ENCODE results near the gene UBE2D2. TPM values are rescaled to one million over a fixed set of nuclear protein-coding genes. Genes with fewer than 3 reads are reported as not detected.
"Not testable (repeated sequence)": the region's sequence is repeated elsewhere in the genome, so short reads cannot be mapped to it uniquely, and the experiment has no call there.

UBE2D2 gene
- 150 and 167 TPM in 2 replicates for total RNA-seq (2014; rRNA removed; shearing (Covaris generic))

DNA sequence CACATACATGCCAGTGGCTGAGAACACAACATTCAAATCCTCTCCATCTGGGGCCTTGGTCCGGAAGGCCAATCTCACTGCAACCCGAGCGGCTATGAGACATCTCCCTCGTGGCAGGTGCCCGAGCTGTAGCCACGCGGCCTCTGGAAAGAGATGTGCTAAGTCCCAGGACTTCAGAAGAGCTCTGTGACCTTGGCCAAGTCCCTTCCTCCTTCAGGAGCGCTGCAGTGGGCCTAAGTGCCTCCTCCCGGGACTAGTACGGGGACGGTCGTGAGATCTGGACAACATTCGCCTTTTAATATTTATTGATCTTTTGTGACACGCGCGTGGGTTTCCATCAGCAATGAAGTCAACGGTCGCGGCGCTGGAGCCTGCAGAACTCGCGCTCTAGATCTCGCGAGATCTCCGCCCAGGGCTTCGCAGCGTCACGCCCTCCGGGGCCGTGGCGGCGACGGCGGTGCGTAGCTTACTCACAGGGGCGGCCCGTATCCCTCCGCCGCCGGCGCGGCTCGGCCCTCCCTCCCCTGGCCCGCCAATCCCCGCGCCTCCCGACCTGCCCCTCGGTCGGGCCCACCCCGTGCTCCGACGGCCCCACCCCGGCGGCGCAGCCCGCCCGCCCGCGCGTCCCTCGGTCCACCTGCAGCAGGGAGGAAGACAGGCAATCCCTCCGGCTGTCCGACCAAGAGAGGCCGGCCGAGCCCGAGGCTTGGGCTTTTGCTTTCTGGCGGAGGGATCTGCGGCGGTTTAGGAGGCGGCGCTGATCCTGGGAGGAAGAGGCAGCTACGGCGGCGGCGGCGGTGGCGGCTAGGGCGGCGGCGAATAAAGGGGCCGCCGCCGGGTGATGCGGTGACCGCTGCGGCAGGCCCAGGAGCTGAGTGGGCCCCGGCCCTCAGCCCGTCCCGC lies at the start of gene UBE2D2:
Gene UBE2D2, plus strand, starts transcription at position 588 of the 903 bp plus-strand sequence. CDS start 453 bp downstream, outside the sequence.
- Histone ChIP-seq H3K36me3 (replicated peaks; ENCODE audit: control insufficient read depth, insufficient read depth, low read length) (no peaks in the 10 kb centered on the region; the same call in 1 of the 2 replicates), H3K27me3 (ENCODE audit: control insufficient read depth, insufficient read depth, low read length) (no peaks in the 10 kb centered on the region), H3K4me3 (ENCODE audit: insufficient read depth, low read depth, low read length) (peak within 1 kb of the TSS; percentile 94)
- peak; percentile 99 for DNase-seq

DNA sequence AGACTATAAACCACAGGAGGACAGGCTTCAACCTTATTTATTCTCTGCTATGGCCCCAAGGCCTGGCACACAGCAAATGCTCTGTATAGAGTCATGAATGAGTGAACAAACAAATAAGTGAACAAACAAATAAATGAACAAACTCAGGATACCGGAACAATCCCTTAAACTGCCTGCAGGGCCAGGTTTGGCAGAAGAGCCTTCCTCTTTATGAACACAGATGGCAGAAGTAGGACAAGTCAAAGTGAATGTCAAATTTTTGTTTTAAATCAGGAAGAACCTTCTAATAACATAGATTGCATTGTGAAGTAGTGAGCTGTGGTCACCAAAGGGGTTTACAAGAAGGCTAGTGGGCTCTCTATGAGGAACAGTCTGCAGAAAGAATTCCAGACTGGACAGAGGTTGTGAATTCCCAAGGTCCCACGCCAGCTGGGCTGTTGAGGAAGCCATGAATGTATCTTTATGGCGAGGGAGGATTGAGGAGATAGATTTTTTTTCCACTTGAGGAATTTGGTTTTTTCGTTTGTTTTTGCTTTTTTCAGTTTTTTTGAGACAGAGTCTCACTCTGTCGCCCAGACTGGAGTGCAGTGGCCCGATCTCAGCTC lies 48.3 kb upstream of the UBE2D2 start:
- DNase-seq, result no peak
- Histone ChIP-seq H3K36me3 (replicated peaks; ENCODE audit: control insufficient read depth, insufficient read depth, low read length) (no peaks in the 10 kb centered on the region), H3K27me3 (ENCODE audit: control insufficient read depth, insufficient read depth, low read length) (no peaks in the 10 kb centered on the region), H3K4me3 (ENCODE audit: insufficient read depth, low read depth, low read length) (no peak overlapping the region)

DNA sequence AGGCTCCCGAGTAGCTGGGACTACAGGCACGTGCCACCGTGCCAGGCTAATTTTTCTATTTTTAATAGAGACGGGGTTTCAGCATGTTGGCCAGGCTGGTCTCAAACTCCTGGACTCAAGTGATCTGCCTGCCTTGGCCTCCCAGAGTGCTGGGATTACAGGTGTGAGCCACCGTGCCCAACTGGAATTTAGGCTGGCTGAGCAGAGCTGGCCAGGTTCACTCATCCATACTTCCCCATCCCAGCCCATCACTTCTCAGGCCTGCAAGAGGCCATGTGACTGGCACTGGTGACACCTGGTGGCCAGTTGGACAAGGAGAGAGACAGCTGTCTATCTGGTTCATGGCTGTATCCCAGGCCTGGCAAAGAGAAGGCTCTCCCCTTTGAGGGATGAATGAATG lies 47.7 kb upstream of the UBE2D2 start:
- not testable (repeated sequence) for H3K27me3 ChIP-seq (ENCODE audit: control insufficient read depth, insufficient read depth, low read length); H3K4me3 ChIP-seq (ENCODE audit: insufficient read depth, low read depth, low read length); H3K36me3 ChIP-seq (replicated peaks; ENCODE audit: control insufficient read depth, insufficient read depth, low read length)
- DNase-seq, result peak; percentile 68

DNA sequence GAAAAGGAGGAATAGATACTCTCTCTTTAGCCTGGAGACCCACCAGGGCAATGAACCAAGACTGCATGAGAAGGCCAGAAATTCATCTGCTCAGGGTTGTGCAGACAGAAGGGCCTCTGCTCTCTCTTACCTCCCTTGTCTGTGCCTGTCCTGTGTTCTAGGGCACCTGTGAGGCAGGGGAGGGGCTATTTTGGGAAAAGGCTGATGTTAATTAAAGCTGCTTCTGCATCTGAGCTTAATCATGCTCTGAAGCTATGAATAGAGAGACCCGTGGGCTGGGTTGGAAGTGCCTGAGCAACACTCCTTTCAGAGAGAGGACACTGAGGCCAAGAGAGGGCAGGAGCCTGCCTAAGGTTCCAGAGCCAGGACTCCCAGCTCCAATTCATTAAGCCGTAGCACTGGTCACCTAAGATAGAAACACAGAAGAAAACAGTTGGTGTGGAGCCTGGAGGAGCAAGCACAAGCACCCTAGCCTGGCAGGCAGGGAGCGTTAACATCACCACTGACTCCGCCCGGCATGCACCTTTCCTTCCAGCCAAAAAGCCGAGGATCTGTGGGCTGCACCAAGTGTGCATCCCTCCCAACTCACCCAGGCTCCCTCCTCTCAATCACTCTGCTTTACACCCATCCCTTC lies 47.2 kb upstream of the UBE2D2 start:
- no peak for DNase-seq
- no peak overlapping the region for H3K4me3 ChIP-seq (ENCODE audit: insufficient read depth, low read depth, low read length)
- no peaks in the 10 kb centered on the region for H3K36me3 ChIP-seq (replicated peaks; ENCODE audit: control insufficient read depth, insufficient read depth, low read length)
- no peaks in the 10 kb centered on the region for H3K27me3 ChIP-seq (ENCODE audit: control insufficient read depth, insufficient read depth, low read length)

DNA sequence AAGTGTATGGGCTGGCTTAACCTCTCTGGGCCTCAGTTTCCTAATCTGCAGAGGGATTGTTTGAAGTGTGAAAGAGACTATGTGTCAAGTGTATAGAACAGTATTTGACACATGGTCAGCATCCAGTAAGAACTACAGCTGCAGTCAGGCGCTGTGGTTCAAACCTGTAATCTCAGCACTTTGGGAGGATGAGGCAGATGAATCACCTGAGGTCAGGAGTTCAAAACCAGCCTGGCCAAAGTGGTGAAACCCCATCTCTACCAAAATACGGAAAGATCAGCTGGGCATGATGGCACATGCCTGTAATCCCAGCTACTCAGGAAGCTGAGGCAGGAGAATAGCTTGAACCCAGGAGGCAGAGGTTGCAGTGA lies 46.7 kb upstream of the UBE2D2 start:
- Histone ChIP-seq H3K4me3 (ENCODE audit: insufficient read depth, low read depth, low read length) (no peak overlapping the region), H3K36me3 (replicated peaks; ENCODE audit: control insufficient read depth, insufficient read depth, low read length) (no peaks in the 10 kb centered on the region), H3K27me3 (ENCODE audit: control insufficient read depth, insufficient read depth, low read length) (no peaks in the 10 kb centered on the region)
- no peak for DNase-seq

DNA sequence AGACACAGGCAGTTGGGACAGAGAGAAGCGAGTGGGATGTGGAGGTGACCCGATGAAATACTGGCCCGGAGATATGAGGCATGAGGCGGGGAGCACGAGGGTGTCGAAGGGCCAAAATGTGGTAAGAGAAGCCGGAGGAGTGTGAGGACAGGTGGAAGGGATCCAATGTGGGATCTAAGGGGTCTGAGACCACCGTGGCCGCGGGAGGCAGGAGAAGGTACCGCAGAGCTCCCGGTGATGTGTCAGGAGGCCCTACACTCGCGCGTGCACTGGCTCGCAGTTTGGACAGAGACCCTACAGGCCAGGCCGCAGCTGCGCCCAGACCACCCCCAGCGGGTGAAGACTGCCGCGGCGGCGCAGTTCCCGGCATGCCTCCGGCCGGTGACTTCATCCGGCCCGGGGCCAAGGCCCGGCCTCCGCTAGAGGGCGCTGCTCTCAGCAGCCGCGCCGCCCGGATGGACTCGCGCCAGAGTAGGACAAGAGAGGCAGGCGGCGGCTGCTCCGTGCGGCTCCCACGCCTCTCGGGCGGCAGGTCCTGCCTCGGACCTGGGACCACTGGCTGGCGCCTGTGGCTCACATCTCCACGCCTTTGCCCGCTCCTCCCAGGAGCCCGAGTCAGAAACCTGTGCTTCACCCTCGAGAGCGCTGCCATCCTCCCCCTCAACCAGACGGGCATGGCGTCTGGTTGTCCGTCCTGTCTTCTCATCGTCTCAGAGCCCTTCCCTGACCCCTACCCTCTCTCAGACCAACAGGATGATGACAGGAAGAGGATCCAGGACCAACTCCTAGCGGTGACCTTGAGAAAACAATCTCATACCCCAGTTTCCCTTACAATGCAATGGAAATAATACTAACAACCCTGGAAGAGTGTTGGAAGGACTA lies 43.2 kb upstream of the UBE2D2 start:
- Histone ChIP-seq H3K27me3 (ENCODE audit: control insufficient read depth, insufficient read depth, low read length) (no peaks in the 10 kb centered on the region), H3K36me3 (replicated peaks; ENCODE audit: control insufficient read depth, insufficient read depth, low read length) (no peaks in the 10 kb centered on the region), H3K4me3 (ENCODE audit: insufficient read depth, low read depth, low read length) (peak overlapping the region; percentile 44)
- DNase-seq, result peak; percentile 97

DNA sequence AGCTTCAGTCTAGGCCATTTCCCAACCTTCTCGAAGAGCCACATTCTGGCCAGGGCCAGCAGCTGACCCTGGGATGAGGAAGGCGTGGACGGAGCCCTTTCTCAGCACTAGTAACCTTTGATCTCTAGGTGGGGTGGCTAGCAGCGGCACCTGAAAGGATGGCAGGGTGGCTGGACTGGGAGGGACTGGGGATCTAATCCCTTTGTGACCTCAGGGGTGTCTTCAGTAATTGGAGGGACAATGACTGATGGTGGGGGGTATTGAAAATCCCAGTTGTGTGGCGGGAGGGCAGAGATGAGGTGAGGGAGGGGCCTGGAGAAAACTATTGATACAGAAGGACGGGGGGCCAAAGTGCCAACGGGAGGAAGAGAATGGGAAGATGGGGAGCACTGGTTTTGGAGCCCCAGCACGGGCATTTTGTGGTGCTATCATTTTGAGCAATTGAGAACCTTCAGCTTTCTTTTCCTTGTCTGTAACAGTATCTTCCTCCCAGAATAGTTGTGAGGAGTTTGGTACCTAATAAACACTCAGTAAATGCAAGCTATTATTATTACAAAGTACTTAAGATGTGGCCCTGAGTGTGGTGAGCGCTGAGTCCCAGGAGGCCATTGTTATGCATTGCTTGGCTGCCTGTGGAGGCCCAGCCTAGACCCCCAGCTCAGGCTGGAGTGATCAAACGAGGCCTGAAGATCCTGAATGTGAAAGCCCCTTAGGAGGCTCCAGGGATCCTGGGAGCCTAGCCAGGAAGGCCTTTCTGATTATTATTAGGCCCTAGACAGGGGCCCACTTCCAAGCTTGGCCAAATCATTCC lies 37.3 kb upstream of the UBE2D2 start:
- H3K4me3 ChIP-seq (ENCODE audit: insufficient read depth, low read depth, low read length), result no peak overlapping the region
- DNase-seq, result peak; percentile 82
- no peaks in the 10 kb centered on the region for H3K27me3 ChIP-seq (ENCODE audit: control insufficient read depth, insufficient read depth, low read length)
- no peaks in the 10 kb centered on the region for H3K36me3 ChIP-seq (replicated peaks; ENCODE audit: control insufficient read depth, insufficient read depth, low read length)

DNA sequence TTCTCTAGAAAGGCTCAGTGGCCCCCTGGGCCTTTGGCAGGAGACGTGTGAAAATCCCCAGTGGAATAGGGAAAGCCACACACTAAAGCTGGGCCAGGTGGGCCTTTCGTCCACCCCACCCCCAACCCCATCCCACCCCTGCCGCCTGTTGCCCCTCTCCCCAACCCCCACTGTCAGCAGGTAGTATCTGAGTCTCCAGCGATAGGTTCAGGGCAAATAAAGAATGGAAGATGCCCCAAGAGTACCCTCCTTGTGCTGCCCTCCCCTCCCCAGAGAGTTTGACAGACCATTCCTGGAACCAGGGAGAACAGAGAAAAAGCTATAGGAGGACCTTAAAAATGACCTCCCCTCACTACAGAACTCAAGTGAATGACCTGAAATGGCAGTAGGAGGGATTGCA lies 36.7 kb upstream of the UBE2D2 start:
- Histone ChIP-seq H3K4me3 (ENCODE audit: insufficient read depth, low read depth, low read length) (no peak overlapping the region), H3K27me3 (ENCODE audit: control insufficient read depth, insufficient read depth, low read length) (no peaks in the 10 kb centered on the region), H3K36me3 (replicated peaks; ENCODE audit: control insufficient read depth, insufficient read depth, low read length) (no peaks in the 10 kb centered on the region)
- DNase-seq, result peak; percentile 63

DNA sequence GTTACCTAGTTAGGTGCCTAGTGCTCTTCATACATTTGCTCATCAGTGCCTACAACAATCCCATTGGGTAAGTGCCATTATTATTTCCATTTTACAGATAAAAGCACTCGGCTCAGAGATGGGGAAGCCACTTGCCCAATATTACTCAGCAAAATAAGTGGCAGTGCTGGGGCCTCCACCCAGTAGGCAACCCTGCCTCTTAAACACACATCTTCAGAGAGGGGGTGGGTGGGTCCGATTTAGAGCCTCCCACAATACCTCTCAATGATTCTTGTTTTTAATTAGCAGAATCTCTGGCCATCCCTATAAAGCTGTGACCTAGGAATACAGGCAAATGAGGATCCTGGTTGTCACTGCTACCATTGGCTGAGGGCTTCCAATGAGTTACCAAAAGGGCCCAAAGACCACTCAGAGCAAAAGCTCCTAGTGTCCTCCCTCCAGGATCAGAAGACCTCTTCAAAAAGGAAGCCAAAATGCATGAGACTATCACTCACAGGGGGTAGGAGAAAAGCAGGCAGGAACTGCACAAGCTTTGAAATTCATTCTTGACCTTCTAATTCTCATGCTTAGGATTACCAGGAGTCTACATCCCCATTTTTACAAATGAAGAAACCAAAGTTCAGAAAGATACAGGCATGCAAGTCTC lies 36.1 kb upstream of the UBE2D2 start:
- no peaks in the 10 kb centered on the region for H3K27me3 ChIP-seq (ENCODE audit: control insufficient read depth, insufficient read depth, low read length)
- no peak overlapping the region for H3K4me3 ChIP-seq (ENCODE audit: insufficient read depth, low read depth, low read length)
- peak; percentile 27 for DNase-seq
- H3K36me3 ChIP-seq (replicated peaks; ENCODE audit: control insufficient read depth, insufficient read depth, low read length), result no peaks in the 10 kb centered on the region

DNA sequence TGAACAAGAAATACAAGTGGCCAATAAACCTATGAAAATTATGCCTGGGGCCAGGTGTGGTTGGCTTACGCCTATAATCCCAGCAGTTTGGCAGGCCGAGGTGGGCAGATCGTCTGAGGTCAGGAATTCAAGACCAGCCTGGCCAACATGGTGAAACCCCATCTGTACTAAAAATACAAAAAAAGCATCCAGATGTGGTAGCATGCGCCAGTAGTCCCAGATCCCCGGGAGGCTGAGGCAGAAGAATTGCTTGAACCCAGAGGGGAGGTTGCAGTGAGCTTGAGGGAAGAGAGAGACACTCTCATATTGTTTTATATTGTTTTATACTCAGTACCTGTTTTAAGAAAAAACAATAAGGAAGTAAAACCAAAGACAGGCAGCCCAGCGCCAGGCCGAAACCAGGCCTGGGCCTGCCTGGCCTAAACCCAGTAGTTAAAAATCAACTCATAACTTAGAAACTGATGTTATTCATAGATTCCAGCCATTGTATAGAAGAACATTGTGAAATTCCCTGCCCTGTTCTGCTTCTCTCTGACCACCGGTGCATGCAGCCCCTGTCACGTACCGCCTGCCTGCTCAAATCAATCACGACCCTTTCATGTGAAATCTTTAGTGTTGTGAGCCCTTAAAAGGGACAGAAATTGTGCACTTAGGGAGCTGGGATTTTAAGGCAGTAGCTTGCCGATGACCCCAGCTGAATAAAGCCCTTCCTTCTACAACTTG lies 35.4 kb upstream of the UBE2D2 start:
- H3K36me3 ChIP-seq (replicated peaks; ENCODE audit: control insufficient read depth, insufficient read depth, low read length); H3K4me3 ChIP-seq (ENCODE audit: insufficient read depth, low read depth, low read length); H3K27me3 ChIP-seq (ENCODE audit: control insufficient read depth, insufficient read depth, low read length); DNase-seq: not testable (repeated sequence)

DNA sequence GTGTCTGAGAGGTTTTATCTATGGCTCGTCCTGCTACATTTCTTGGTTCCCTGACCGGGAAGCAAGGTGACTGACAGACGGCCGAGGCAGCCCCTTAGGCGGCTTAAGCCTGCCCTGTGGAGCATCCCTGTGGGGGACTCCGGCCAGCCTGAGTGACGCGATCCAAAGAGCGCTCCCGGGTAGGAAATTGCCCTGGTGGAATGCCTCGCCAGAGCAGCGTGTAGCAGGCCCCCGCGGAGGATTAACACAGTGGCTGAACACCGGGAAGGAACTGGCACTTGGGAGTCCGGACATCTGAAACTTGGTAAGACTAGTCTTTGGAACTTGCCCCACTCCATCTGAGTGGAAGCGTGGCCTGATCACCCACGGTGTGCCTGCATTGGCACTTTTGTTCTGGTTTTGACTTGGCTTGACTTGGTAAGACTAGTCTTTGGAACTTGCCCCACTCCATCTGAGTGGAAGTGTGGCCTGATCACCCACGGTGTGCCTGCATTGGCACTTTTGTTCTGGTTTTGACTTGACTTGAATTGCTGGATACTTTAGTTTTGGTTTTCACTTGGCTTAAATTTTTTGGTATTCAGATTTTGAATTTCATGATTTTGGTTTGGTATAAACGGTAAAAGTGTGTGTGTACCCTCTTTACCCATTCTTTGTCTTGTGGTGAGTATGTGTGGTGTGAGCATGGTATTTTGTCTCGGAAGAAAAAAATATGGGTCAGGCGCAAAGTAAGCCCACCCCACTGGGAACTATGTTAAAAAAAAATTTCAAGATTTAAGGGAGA lies 34.6 kb upstream of the UBE2D2 start:
- H3K4me3 ChIP-seq (ENCODE audit: insufficient read depth, low read depth, low read length); DNase-seq: not testable (repeated sequence)

DNA sequence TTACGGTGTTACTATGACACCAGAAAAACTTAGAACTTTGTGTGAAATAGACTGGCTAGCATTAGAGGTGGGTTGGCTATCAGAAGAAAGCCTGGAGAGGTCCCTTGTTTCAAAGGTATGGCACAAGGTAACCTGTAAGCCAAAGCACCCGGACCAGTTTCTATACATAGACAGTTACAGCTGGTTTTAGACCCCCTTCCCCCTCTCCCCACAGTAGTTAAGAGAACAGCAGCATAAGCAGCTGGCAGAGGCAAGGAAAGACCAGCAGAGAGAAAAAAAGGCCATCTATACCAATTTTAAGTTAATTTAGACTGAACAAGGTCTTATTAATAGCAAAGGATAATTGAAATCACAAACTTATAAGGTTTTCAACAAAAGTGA lies 34.1 kb upstream of the UBE2D2 start:
- DNase-seq; H3K4me3 ChIP-seq (ENCODE audit: insufficient read depth, low read depth, low read length); H3K27me3 ChIP-seq (ENCODE audit: control insufficient read depth, insufficient read depth, low read length); H3K36me3 ChIP-seq (replicated peaks; ENCODE audit: control insufficient read depth, insufficient read depth, low read length): not testable (repeated sequence)

More for the DNA sequence above, 34.6 kb upstream of the UBE2D2 start:
- not testable (repeated sequence) for H3K36me3 ChIP-seq (replicated peaks; ENCODE audit: control insufficient read depth, insufficient read depth, low read length); H3K27me3 ChIP-seq (ENCODE audit: control insufficient read depth, insufficient read depth, low read length)
